ENCODE data around the gene GFY.

The GFY gene

GRCh38 chr19:49453013-49453756, 28.0 kb downstream of the GFY start, which contains the start of gene ALDH16A1 (continued):
- TF ChIP-seq ZNF148 (tag by site-specific recombination; IDR thresholded peaks at IDR 0.05; ENCODE audit: borderline replicate concordance), result no peak
- no peak for TF ChIP-seq ZNF138 (tag by site-specific recombination; IDR thresholded peaks at IDR 0.05; ENCODE audit: borderline replicate concordance)
- TF ChIP-seq ZNF791 (tag by site-specific recombination; IDR thresholded peaks at IDR 0.05), result no peak
- no peak for TF ChIP-seq ZNF416 (tag by site-specific recombination; IDR thresholded peaks at IDR 0.05)
- no peak for TF ChIP-seq ZNF596 (tag by site-specific recombination; IDR thresholded peaks at IDR 0.05)
- no peak for TF ChIP-seq ZNF785 (tag by site-specific recombination; IDR thresholded peaks at IDR 0.05)
- TF ChIP-seq ZNF677 (tag by site-specific recombination; IDR thresholded peaks at IDR 0.05), result no peak
- no peak for TF ChIP-seq ZNF510 (tag by site-specific recombination; IDR thresholded peaks at IDR 0.05; ENCODE audit: insufficient replicate concordance)
- TF ChIP-seq ZNF433 (tag by site-specific recombination; IDR thresholded peaks at IDR 0.05; ENCODE audit: low read depth), result no peak
- peak; percentile 76 for TF ChIP-seq ZNF341 (tag by site-specific recombination; IDR thresholded peaks at IDR 0.05; ENCODE audit: low read depth)
- no peak for TF ChIP-seq ZNF132 (tag by site-specific recombination; IDR thresholded peaks at IDR 0.05; ENCODE audit: borderline replicate concordance)
- no peak for TF ChIP-seq GLI4 (tag by site-specific recombination; IDR thresholded peaks at IDR 0.05)
- TF ChIP-seq KLF7 (tag by site-specific recombination; IDR thresholded peaks at IDR 0.05; ENCODE audit: borderline replicate concordance), result no peak
- peak; percentile 50 for TF ChIP-seq FEZF1 (tag by site-specific recombination; IDR thresholded peaks at IDR 0.05)
- TF ChIP-seq KLF10 (tag by site-specific recombination; IDR thresholded peaks at IDR 0.05), result no peak
- no peak for TF ChIP-seq YY1 (tag by site-specific recombination; IDR thresholded peaks at IDR 0.05)
- no peak for TF ChIP-seq ZBTB1 (tag by site-specific recombination; IDR thresholded peaks at IDR 0.05)
- no peak for TF ChIP-seq ZNF169 (tag by site-specific recombination; IDR thresholded peaks at IDR 0.05)
- peak; percentile 97 for TF ChIP-seq ZFP69B (tag by site-specific recombination; IDR thresholded peaks at IDR 0.05)
- no peak for TF ChIP-seq ZNF670 (tag by site-specific recombination; IDR thresholded peaks at IDR 0.05; ENCODE audit: low read depth)
- no peak for TF ChIP-seq ZFP3 (tag by site-specific recombination; IDR thresholded peaks at IDR 0.05; ENCODE audit: low read depth)
- 0 out of 2 replicates have a peak, but pooled peaks have one; percentile 5 for TF ChIP-seq ZNF639 (tag by site-specific recombination; IDR thresholded peaks at IDR 0.05)
- TF ChIP-seq ZIC2 (tag by site-specific recombination; IDR thresholded peaks at IDR 0.05), result no peak
- TF ChIP-seq ZNF488 (tag by site-specific recombination; IDR thresholded peaks at IDR 0.05), result no peak
- no peak for TF ChIP-seq ZNF585B (tag by site-specific recombination; IDR thresholded peaks at IDR 0.05)
- no peak for TF ChIP-seq OVOL3 (tag by site-specific recombination; IDR thresholded peaks at IDR 0.05)
- no peak for TF ChIP-seq ZNF600 (tag by site-specific recombination; IDR thresholded peaks at IDR 0.05)
- no peak for TF ChIP-seq ZSCAN30 (tag by site-specific recombination; IDR thresholded peaks at IDR 0.05)
- no peak for TF ChIP-seq TSHZ1 (tag by site-specific recombination; IDR thresholded peaks at IDR 0.05; ENCODE audit: borderline replicate concordance)
- peak; percentile 83 for TF ChIP-seq ZEB2 (tag by site-specific recombination; IDR thresholded peaks at IDR 0.05)
- no peak for TF ChIP-seq YY2 (tag by site-specific recombination; IDR thresholded peaks at IDR 0.05)
- no peak for TF ChIP-seq ZNF248 (tag by site-specific recombination; IDR thresholded peaks at IDR 0.05)
- TF ChIP-seq ZNF121 (tag by site-specific recombination; IDR thresholded peaks at IDR 0.05), result no peak
- no peak for TF ChIP-seq ZNF423 (tag by site-specific recombination; IDR thresholded peaks at IDR 0.05)
- no peak for TF ChIP-seq ZNF560 (tag by site-specific recombination; IDR thresholded peaks at IDR 0.05; ENCODE audit: borderline replicate concordance)
